Activated CD8-positive, alpha-beta memory T cell treated with anti-CD3 and anti-CD28 coated beads, Interleukin-2, amount 50 U/mL, for 24 hours (primary cell): ENCODE results near the gene NAXD.
"Not testable (repeated sequence)": the region's sequence is repeated elsewhere in the genome, so short reads cannot be mapped to it uniquely, and the experiment has no call there.

Experiments used
- DNase-seq: peaks from one replicate; pipeline ENCODE4 v3.0.0-alpha.2; 2020; ENCODE audit errors: extremely low read depth

The NAXD gene

DNA sequence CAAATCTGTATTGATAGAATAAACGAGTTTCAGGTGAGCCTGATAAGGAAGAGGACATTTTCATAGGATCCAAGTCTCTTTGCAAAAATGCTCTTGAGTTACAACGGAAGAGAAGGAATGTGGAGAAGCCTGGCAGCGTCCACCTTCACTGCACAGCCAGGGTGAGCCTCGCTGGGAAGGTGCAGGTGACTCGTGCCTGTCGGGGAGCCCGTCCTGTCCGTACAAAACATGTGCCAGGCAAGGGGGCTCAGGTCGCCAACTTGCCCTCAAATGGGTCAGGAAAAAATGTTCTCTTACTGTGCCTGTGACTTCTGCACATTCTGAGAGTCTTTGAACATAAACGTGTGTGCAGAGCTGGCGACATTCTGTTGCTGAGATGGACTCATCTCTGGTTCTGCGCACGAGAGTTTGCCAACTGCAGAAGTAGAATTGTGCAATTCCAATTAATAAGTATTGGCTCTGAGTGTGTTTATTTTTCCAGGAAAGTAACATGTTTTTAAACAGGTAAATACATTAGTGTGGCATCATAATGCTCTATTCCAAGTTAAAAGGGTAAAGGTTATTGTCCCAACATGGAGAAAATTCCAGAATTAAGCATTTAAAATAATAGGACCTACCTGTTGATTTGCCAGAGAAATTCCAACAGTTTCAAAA is 28.6 kb downstream of the NAXD start:
- DNase-seq, result no peak

DNA sequence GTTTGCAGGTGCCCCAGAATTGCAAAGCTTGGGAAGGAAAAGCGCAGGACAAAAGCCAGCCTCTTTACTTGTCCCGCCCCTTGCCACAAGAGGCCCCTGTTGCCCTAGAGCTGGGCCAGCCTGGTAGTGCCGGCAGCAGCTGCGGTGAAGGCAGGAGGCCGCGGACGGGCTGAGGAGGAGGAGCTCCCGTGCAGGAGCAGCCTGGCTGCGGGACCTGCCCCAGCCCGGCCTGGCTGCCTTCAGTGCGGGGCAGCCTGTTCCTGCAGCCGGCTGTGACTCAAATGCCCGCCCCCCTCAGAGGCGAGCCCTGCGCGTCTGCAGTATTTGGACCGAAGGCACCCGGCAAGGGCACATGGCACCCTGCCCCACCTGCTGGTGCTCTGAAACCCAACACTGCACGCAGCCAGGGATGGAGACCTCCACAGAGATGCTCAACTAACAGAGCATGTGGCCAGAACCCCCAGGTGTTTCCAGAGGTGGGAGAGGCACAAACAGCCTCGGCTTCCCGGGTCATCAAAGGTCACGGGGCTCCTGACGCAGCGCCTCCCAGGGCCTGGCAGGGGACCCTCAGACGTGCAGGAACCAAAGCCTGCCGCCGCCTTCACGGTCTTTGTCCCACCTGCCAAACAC is 29.7 kb downstream of the NAXD start:
- no peak for DNase-seq

GRCh38 chr13:110645750-110646149 is 30.4 kb downstream of the NAXD start:
- no peak for DNase-seq

GRCh38 chr13:110646442-110647364 is 31.4 kb downstream of the NAXD start:
- DNase-seq, result no peak

- no peak for DNase-seq
Measured at GRCh38 chr13:110647365-110647737, 32.0 kb downstream of the NAXD start.

- no peak for DNase-seq
Measured at GRCh38 chr13:110648146-110648819, 32.9 kb downstream of the NAXD start.

GRCh38 chr13:110648848-110649421 is 33.6 kb downstream of the NAXD start:
- DNase-seq, result no peak

DNA sequence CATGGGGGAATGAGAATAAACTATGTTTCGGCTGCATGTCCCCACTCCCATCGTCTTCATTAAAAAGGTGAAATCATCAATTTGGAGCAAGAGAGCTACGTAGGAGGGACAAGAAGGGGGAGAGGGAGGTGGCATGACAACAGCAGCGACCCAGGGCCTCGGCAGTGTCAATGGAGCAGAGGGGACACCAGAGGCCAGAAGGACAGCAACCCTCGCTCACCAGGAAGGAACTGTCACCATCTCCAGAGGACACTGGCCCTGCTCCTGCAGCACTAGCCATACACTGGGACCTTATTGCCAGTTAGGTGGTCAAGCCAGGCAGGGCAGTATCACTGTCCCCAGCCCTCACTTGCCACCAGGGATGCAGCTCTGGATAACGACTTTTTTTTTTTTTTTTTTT is 34.2 kb downstream of the NAXD start:
- no peak for DNase-seq

GRCh38 chr13:110650436-110650835 is 35.1 kb downstream of the NAXD start:
- no peak for DNase-seq

DNA sequence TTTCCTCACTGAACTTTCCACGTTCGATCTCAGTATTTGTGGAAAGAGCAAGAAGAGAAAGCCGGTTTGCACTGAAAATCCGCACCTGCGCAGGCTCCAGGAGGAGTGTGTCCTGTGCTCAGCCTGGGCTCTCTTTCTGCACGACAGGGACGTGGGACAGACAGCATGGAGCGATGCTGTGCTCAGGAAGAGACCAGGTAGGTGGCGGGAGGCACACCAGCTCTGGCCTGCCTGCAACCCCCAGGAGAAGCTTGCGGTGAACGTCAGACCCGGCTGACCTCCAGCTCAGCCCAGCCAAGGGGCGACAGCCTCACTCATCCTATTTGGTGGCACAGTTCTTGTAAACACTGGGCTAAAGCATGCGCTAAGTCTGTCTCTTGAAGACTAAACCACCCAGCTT is 35.9 kb downstream of the NAXD start:
- DNase-seq, result no peak

DNA sequence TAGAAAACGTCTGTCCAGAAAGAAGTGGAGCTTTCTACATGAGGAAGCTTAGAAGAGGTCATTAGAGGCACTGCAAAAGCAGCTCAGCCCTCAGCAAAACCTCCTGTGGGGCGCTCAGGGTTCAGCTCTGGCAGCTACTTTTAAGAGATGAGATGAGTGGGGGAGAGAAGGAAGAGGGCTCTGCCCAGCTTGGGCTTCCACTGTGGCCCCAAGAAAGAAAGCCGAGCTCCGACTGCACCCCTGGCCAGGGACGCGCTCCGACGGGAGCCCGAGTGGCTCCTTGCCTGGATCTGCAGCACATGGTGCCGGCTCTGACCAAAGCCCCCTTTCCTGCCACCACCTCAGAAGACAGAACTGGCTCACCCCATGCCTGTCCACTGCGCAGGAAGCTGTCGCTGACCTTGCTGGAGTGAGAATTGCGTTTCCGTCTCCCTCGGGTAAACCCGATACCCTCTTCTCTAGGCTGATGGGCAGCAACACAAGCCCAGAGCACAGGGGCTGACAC is 36.4 kb downstream of the NAXD start:
- DNase-seq, result no peak

- DNase-seq, result no peak
Measured at GRCh38 chr13:110652231-110652730, 36.9 kb downstream of the NAXD start.

GRCh38 chr13:110652764-110653163 is 37.4 kb downstream of the NAXD start:
- no peak for DNase-seq

- no peak for DNase-seq
Measured at GRCh38 chr13:110653271-110653670, 37.9 kb downstream of the NAXD start.

DNA sequence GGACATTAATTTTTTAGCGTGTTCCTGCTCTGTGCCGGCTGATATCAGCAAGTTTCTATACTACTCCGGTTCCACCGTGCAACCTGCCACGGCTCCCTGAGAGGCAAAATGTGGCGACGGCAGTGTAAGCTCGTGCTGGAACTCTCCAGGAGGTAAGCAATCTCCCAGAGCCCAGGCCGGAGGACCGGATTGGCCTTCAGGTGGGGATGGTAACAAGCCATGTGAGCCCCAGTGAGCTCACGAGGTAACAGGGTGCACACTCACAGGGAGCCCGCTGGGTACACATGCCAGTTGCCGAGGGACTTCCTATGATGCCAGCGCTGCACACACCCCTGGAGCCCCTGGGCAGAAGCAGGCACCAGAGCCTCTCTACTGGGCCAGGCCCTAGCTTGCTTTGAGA is 38.5 kb downstream of the NAXD start:
- no peak for DNase-seq

DNA sequence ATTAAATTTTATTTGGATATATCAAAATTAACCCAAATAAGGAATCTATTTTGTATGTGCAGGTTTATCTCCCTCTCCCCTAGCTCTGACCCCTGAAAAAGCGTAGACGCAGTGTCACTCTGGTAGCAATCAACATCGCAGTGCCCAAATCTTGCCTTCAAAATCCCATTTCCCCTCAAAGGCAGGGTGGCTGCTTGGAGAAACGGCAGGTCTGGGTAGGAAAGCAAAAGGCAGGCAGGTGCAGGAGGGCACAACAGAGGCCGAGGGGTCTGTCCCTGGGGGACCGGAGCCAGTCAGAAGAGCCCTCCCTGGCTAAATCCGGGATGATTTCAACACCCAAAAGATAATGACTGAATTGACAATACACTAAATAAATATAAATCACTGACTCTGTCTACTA is 41.9 kb downstream of the NAXD start:
- DNase-seq, result no peak

DNA sequence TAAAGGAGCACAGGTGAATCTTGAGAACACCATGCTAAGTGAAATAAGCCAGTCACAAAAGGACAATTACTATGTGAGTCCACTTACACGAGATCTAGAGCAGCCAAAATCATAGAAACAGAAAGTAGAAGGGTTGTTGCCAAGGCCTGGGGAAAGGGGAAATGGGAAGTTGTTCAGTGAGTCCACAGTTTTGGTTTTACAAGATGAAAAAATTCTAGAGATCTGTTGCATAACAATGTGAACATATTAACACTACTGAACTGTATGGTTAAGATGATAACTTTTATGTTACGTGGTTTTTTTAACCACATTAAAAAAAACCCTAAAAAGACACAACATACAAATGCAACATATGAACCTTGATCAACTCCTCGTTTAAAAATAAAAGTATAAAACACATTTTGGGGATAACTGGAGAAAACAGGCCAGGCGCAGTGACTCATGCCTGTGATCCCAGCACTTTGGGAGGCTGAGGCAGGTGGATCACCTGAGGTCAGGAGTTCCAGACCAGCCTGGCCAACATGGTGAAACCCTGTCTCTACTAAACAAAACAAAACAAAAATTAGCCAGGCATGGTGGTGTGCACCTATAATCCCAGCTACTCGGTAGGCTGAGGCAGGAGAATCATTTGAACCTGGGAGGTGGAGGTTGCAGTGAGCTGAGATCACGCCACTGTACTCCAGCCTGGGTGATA is 43.0 kb downstream of the NAXD start:
- not testable (repeated sequence) for DNase-seq

DNA sequence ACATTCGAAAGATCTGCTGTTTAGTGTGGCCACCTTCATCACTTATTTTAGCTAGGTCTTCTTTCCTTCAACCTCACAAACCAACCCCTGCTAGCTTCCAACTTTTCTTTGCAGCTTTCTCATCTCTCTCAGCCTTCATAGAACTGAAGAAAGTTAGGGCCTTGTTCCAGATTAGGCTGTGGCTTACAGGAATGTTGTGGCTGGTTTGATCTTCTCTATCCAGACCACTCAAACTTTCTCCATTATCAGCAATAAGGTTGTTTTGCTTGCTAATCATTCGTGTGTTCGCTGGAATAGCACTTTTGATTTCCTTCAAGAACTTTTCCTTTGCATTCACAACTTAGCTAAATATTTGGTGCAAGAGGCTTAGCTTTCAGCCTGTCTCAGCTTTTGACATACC is 45.9 kb downstream of the NAXD start:
- DNase-seq, result no peak

GRCh38 chr13:110662091-110662490 is 46.7 kb downstream of the NAXD start:
- no peak for DNase-seq

DNA sequence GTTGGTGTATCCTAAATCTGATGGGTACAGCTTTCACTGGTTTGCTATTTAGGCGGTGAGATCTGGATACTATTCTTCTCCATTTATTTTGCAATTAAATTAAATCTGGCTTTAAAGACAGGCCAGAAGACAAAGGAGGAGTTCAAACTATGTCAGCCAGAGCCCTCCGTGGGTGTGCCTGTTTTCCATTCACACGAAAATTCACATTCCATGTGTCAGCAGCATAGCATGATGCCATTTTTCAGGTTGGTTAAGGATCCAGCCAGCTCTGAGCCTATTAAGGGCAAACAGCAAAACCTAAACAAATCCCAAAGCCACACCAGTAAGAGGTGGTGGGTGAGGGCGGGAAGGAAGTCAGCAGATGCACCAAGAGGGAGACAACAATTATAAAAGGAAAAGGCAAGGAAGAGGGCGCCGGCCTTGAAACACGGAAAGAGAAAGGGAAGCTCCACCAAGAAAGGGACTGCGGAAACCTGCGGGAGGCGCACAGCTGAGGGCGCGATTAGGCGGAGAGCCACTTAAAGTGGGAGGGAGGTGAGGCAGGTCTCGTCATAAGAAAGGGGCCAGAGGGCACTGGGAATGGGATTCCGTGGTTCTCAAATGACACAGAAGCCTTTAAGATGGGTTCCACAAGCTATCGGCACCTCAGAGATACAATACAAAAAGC is 47.6 kb downstream of the NAXD start:
- DNase-seq, result no peak
